ENCODE results near the gene GIMAP8.
A peak's percentile ranks its signal among the peaks of the same experiment; 100 is the strongest.
"Not testable (repeated sequence)": the region's sequence is repeated elsewhere in the genome, so short reads cannot be mapped to it uniquely, and the experiment has no call there.

Gene GIMAP8

GRCh38 chr7:150434240-150434639 is 16.2 kb upstream of the GIMAP8 start:
- no peak for DNase-seq (ENCODE audit: low read depth in 4 of 4, low spot score in 1 of 4)

- DNase-seq (ENCODE audit: low read depth in 4 of 4, low spot score in 1 of 4): no peak
These were observed 15.4 kb upstream of the GIMAP8 start for GRCh38 chr7:150435047-150435389.

GRCh38 chr7:150435390-150436073 is 14.9 kb upstream of the GIMAP8 start:
- no peak for DNase-seq (ENCODE audit: low read depth in 4 of 4, low spot score in 1 of 4)

- no peak for DNase-seq (ENCODE audit: low read depth in 4 of 4, low spot score in 1 of 4)
These were observed 10.5 kb upstream of the GIMAP8 start for GRCh38 chr7:150439967-150440366.

- no peak for DNase-seq (ENCODE audit: low read depth in 4 of 4, low spot score in 1 of 4)
These were observed 8.9 kb upstream of the GIMAP8 start for GRCh38 chr7:150441524-150441923.

GRCh38 chr7:150442811-150443210 is 7.6 kb upstream of the GIMAP8 start:
- no peak for DNase-seq (ENCODE audit: low read depth in 4 of 4, low spot score in 1 of 4)

GRCh38 chr7:150443793-150444540 is 6.5 kb upstream of the GIMAP8 start:
- no peak for DNase-seq (ENCODE audit: low read depth in 4 of 4, low spot score in 1 of 4)

GRCh38 chr7:150444674-150445365 is 5.6 kb upstream of the GIMAP8 start:
- DNase-seq (ENCODE audit: low read depth in 4 of 4, low spot score in 1 of 4): no peak

GRCh38 chr7:150446288-150446938 is 4.0 kb upstream of the GIMAP8 start:
- no peak for DNase-seq (ENCODE audit: low read depth in 4 of 4, low spot score in 1 of 4)

GRCh38 chr7:150447966-150448788 is 2.3 kb upstream of the GIMAP8 start:
- no peak for DNase-seq (ENCODE audit: low read depth in 4 of 4, low spot score in 1 of 4)

- DNase-seq (ENCODE audit: low read depth in 4 of 4, low spot score in 1 of 4): peak; percentile 78 to 84 (median 80)
These were observed 1.7 kb upstream of the GIMAP8 start for GRCh38 chr7:150448789-150449147.

GRCh38 chr7:150449206-150449952 is 1.1 kb upstream of the GIMAP8 start:
- no peak for DNase-seq (ENCODE audit: low read depth in 4 of 4, low spot score in 1 of 4)

- DNase-seq (ENCODE audit: low read depth in 4 of 4, low spot score in 1 of 4): peak in 2 of 4 experiments; percentile 53 to 65
These were observed 815 bp downstream of the GIMAP8 start for GRCh38 chr7:150451097-150451793.

GRCh38 chr7:150451833-150452461 is 1.5 kb downstream of the GIMAP8 start:
- peak in 1 of 4 experiments; percentile 43 for DNase-seq (ENCODE audit: low read depth in 4 of 4, low spot score in 1 of 4)

GRCh38 chr7:150453181-150453580 is 2.8 kb downstream of the GIMAP8 start:
- no peak for DNase-seq (ENCODE audit: low read depth in 4 of 4, low spot score in 1 of 4)

GRCh38 chr7:150453892-150454291 is 3.5 kb downstream of the GIMAP8 start:
- no peak for DNase-seq (ENCODE audit: low read depth in 4 of 4, low spot score in 1 of 4)

GRCh38 chr7:150457064-150457463 is 6.6 kb downstream of the GIMAP8 start:
- DNase-seq (ENCODE audit: low read depth in 4 of 4, low spot score in 1 of 4): not testable (repeated sequence)

GRCh38 chr7:150458235-150458634 is 7.8 kb downstream of the GIMAP8 start:
- no peak for DNase-seq (ENCODE audit: low read depth in 4 of 4, low spot score in 1 of 4)

- no peak for DNase-seq (ENCODE audit: low read depth in 4 of 4, low spot score in 1 of 4)
These were observed 8.3 kb downstream of the GIMAP8 start for GRCh38 chr7:150458756-150459155.
